Activated T-helper 17 cell treated with anti-CD3 and anti-CD28 coated beads, Interleukin-2, amount 50 U/mL, for 72 hours (primary cell): Measurements from ENCODE around the gene ZNF436. TPM values are rescaled to one million over a fixed set of nuclear protein-coding genes. Genes with fewer than 3 reads are reported as not detected.
"Not testable (repeated sequence)": the region's sequence is repeated elsewhere in the genome, so short reads cannot be mapped to it uniquely, and the experiment has no call there.

Source experiments
- ATAC-seq: fragments of 150-1000 bp; cut with Tn5 transposase; replicated peaks from 2 replicates; pipeline ENCODE4 v1.10.0; 2021; ENCODE audit warnings: mild to moderate bottlenecking, moderate library complexity
- H3K27ac Mint-ChIP-seq: one replicate; pipeline ENCODE4 v1.8.0; 2022; ENCODE audit warnings: mixed read lengths
- H3K27me3 Mint-ChIP-seq: one replicate; pipeline ENCODE4 v1.8.0; 2022; ENCODE audit warnings: mixed read lengths
- H3K36me3 Mint-ChIP-seq: one replicate; pipeline ENCODE4 v1.8.0; 2022; ENCODE audit warnings: low read depth, mild to moderate bottlenecking, mixed read lengths
- H3K4me1 Mint-ChIP-seq: one replicate; pipeline ENCODE4 v1.8.0; 2022; ENCODE audit warnings: mixed read lengths
- H3K4me3 Mint-ChIP-seq: one replicate; pipeline ENCODE4 v1.8.0; 2022; ENCODE audit warnings: mild to moderate bottlenecking, mixed read lengths
- H3K9me3 Mint-ChIP-seq: one replicate; pipeline ENCODE4 v1.8.0; 2022; ENCODE audit warnings: mixed read lengths
- total RNA-seq, 2 donors: library from RNA; stranded (reverse); gene quantifications; one replicate each; pipeline ENCODE4 v1.2.3, GENCODE V29; 2022

ZNF436 gene
- total RNA-seq, 2 donors from 2014 or later = 4.7 to 10.7 TPM

GRCh38 chr1:23380719-23381118 is 11.1 kb upstream of the ZNF436 start:
- ATAC-seq = no peak
- H3K27ac Mint-ChIP-seq = no peak overlapping the region
- H3K9me3 Mint-ChIP-seq = no peaks in the 10 kb centered on the region
- no peaks in the 10 kb centered on the region for H3K27me3 Mint-ChIP-seq
- no peaks in the 10 kb centered on the region for H3K4me1 Mint-ChIP-seq
- H3K4me3 Mint-ChIP-seq = no peak overlapping the region
- H3K36me3 Mint-ChIP-seq = no peaks in the 10 kb centered on the region

DNA sequence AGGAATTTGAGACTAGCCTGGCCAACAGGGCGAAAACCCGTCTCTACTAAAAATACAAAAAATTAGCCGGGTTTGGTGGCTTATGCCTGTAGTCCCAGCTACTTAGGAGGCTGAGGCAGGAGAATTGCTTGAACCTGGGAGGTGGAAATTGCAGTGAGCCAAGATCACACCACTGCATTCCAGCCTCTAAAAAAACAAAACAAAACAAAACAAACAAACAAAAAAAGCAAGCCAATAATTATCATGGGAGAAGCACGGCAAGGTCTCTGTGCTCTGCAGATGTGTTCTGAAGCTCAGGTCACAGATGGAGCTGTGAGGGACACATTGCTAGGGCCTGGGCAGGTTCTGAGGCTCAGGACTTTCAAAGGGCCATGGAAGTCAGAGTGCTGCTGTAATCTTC is 10.6 kb upstream of the ZNF436 start:
- not testable (repeated sequence) for H3K9me3 Mint-ChIP-seq, H3K4me3 Mint-ChIP-seq, H3K27me3 Mint-ChIP-seq, H3K4me1 Mint-ChIP-seq, H3K36me3 Mint-ChIP-seq, H3K27ac Mint-ChIP-seq, ATAC-seq

DNA sequence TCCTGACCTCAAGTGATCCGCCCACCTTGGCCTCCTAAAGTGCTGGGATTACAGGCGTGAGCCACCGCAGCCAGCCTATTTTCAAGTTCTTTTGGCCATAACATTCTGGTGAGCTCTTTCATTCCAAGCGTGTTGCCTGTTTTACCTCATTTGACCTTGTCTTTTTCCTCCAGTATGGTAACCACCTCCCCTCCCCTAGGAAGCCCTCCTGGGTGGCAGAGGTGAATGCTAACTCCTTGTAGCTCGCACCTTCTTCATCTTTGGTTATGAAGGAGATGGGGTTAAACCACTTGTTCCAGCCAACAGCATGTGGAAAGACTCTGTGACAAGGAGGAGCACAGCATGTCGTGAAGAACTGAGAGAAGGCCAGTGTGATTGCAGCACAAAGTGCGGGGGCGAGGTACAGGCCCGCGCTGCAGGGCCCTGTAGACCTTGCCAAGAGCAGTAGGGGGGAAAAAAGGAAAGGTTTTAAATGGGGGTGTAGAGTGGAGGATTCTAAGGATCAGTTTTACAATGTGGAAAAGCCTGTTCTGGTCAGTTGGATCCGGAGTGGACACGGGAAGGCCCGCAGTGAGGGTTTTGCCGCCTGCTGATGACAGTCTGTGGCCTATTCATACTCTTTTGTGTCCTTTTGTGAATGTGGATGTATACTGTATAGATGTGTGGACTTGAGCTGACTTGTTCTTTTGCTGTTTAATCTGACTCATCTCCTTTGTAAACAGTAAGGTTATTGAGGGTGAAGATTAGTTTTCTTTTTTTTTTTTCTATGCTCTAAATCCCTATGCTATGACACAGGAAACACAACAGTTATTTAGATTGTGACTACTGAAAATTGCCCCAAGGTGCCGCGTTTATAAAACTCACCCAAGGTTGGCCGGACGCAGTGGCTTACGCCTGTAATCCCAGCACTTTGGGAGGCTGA is 7.5 kb upstream of the ZNF436 start:
- H3K36me3 Mint-ChIP-seq = no peaks in the 10 kb centered on the region
- no peak overlapping the region for H3K4me3 Mint-ChIP-seq
- H3K27ac Mint-ChIP-seq = no peak overlapping the region
- H3K9me3 Mint-ChIP-seq = no peaks in the 10 kb centered on the region
- H3K4me1 Mint-ChIP-seq = no peaks in the 10 kb centered on the region
- ATAC-seq = no peak
- no peaks in the 10 kb centered on the region for H3K27me3 Mint-ChIP-seq

DNA sequence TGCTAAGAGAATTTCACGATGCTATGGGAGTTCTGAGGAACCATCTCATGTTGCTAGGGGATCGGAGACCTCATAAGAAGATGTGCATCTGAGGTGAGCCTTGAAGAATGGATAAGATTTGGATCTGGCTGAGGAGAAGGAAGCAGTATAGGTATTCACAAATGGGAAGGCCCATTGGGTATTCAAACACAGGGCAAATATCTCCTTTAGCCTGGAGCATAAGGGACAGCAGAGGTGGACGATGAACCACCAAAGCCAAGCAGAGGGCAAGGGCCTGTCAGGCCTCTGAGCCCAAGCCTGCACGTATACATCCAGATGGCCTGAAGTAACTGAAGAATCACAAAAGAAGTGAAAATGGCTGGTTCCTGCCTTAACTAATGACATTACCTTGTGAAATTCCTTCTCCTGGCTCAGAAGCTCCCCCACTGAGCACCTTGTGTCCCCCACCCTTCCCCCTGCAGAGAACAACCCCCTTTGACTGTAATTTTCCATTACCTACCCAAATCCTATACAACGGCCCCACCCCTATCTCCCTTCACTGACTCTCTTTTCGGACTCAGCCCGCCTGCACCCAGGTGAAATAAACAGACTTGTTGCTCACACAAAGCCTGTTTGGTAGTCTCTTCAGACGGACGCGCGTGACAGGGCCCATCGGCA is 4.6 kb upstream of the ZNF436 start:
- not testable (repeated sequence) for ATAC-seq, H3K4me3 Mint-ChIP-seq, H3K36me3 Mint-ChIP-seq, H3K4me1 Mint-ChIP-seq, H3K9me3 Mint-ChIP-seq, H3K27me3 Mint-ChIP-seq
- peak overlapping the region; percentile 55 for H3K27ac Mint-ChIP-seq

DNA sequence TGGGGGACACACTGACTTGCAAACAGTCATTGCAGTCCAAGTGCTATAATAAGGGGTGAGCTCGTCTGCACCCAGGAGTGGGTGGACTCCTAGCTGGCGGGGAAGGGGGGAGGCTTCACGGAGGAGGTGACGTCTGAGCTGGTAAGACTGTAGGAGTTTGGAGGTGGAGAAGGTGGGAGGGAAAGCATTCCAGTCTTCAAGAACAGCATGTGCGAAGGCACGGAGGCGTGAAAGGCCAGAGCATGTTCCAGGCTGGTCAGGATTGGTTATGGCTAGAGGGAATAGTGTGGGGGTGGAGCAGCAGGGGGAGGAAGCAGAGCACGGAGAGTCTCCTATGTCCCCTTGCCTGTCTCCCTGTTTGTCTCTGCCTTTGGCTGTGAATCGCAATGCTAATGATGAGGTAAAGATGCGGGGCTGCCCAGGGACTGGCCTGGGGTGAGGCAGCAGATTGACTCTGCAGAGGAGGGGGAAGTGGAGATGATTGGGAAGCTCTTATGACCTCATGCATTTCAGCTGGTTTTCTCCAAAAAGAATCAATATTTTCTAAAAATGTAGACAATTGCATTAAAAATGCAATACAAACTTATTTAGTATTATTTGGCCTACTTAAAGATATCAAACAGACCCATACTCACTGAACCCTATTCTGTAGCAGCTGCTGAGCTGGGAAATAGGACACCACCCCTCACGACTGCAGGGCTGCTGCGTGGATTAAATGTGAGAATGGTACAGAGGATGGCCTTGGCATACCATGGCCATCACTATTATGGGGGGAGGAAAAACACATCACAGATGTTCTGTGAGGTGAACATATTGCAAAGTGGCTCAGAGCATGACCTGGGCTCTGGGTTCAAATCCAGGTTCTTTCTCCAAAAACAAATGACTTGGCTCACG is 2.6 kb upstream of the ZNF436 start:
- ATAC-seq = no peak
- Mint-ChIP-seq H3K27me3 (no peaks in the 10 kb centered on the region), H3K27ac (no peak overlapping the region), H3K4me3 (no peak overlapping the region), H3K36me3 (peaks cover 13% of the 10 kb centered on the region), H3K4me1 (peaks cover 9% of the 10 kb centered on the region), H3K9me3 (no peaks in the 10 kb centered on the region)

GRCh38 chr1:23370709-23371584 is 1.3 kb upstream of the ZNF436 start:
- Mint-ChIP-seq H3K36me3 (peaks cover 26% of the 10 kb centered on the region), H3K4me3 (peak overlapping the region; percentile 89), H3K27me3 (no peaks in the 10 kb centered on the region), H3K27ac (no peak overlapping the region), H3K4me1 (peaks cover 16% of the 10 kb centered on the region), H3K9me3 (no peaks in the 10 kb centered on the region)
- ATAC-seq = no peak

DNA sequence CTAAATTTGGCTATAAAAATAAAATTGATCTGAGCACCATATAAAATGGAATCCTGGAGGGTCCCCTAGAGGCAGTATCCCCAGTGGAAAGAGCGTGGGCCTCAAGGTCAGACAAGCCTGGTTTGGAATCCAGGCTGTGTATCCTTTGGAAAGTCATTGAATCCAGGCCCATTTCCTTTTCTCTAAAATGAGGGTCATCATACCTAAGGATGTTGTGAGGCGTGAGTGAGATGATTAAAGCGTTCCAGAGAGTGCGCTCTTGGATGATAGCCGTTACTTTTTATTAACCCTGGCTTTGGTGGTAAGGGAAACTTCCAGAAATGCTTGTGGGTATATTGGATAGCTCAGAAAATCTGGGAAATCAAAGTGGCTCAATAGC is 683 bp upstream of the ZNF436 start:
- H3K4me3 Mint-ChIP-seq = peak overlapping the region; percentile 89
- peak overlapping the region; percentile 96 for H3K27ac Mint-ChIP-seq

DNA sequence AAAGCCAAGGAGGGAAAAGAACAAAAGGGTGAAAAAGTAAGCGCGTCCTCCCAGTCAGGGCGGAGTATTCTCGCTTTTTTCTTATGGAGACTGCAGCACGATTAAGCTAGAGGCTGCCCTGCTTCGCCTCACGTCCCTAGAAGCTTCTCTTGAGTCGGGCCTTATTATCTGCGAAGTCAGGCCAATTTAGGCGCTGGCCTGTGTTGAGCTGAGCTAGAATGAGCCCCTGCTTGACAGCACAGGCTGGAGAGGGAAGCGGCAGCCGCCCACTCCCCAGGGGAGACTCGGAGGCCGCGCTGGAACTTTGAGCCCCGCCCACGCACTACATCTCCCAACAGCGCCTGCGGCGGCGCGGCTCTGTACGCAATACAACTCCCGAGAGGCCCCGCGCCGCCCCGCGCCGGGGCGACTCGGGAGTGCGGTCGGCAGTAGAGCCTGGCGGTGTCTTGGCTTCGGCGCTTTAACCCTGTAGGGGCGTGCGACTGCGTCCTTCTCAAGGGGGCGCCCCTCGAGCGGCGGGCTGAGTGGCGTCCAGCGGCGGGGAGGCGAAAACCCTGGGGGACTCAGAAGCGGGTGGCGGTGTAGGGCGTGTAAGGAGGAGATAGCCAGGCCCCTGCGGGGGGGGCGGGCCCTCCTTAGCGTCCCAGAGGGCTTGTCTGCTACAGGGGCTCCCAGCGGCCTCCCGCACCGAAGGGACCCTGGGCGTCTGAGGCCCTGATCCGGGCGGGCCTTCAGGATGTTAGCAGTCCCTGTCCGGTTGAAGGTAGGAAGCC is 888 bp downstream of the ZNF436 start:
- Mint-ChIP-seq H3K4me3 (peak overlapping the region; percentile 89), H3K27me3 (no peaks in the 10 kb centered on the region), H3K27ac (peak overlapping the region; percentile 96), H3K4me1 (peaks cover 16% of the 10 kb centered on the region), H3K36me3 (peaks cover 43% of the 10 kb centered on the region), H3K9me3 (no peaks in the 10 kb centered on the region)
- peak; percentile 78 for ATAC-seq

More for the DNA sequence above, 683 bp upstream of the ZNF436 start:
- Mint-ChIP-seq H3K4me1 (peaks cover 16% of the 10 kb centered on the region), H3K27me3 (no peaks in the 10 kb centered on the region), H3K36me3 (peaks cover 30% of the 10 kb centered on the region), H3K9me3 (no peaks in the 10 kb centered on the region)
- ATAC-seq = no peak

GRCh38 chr1:23367791-23368561 is 1.7 kb downstream of the ZNF436 start:
- H3K4me3 Mint-ChIP-seq = peak overlapping the region; percentile 89
- ATAC-seq = peak; percentile 95
- H3K9me3 Mint-ChIP-seq = peaks cover 1% of the 10 kb centered on the region
- peaks cover 16% of the 10 kb centered on the region for H3K4me1 Mint-ChIP-seq
- no peaks in the 10 kb centered on the region for H3K27me3 Mint-ChIP-seq
- H3K36me3 Mint-ChIP-seq = peaks cover 51% of the 10 kb centered on the region
- H3K27ac Mint-ChIP-seq = peak overlapping the region; percentile 96

DNA sequence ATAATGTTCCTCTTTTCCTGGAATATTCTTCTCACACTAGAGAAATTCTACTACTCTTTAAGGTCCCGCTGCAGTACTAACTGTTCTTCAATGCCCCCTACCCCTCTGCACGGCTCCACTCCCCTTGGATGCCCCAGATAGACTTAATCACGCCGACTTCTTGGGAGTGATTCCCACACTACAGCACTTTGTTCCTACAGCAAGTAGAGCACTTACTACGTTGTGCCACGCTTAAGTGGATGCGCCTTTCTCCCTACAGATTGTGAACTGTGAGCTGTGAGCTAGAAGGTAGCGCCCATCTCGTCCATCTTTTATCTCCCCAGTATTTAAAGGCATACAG is 2.2 kb downstream of the ZNF436 start:
- peaks cover 16% of the 10 kb centered on the region for H3K4me1 Mint-ChIP-seq
- H3K36me3 Mint-ChIP-seq = peaks cover 56% of the 10 kb centered on the region
- ATAC-seq = no peak
- peak overlapping the region; percentile 89 for H3K4me3 Mint-ChIP-seq
- peaks cover 7% of the 10 kb centered on the region for H3K9me3 Mint-ChIP-seq
- H3K27me3 Mint-ChIP-seq = no peaks in the 10 kb centered on the region
- H3K27ac Mint-ChIP-seq = peak overlapping the region; percentile 96

DNA sequence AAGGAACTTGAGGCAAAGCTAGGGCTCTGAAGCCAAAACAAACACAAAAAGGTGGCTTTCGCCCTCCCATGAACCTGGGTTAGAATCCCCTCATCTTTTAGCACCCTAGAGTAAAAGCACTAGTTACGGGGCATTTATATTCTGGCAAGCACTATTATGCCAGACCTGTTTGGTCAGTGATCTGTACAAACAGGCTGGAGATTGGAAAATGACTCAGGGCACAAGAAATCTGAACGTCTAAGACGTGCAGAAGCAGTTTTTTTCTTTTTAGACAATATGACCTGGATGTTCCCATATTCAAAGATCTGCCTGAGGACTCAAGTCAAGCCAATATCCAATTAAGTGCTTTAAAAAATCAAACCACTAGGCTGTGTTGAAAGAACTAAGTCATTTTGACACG is 3.0 kb downstream of the ZNF436 start:
- Mint-ChIP-seq H3K9me3 (peaks cover 12% of the 10 kb centered on the region), H3K4me3 (peak overlapping the region; percentile 89), H3K27ac (no peak overlapping the region), H3K36me3 (peaks cover 65% of the 10 kb centered on the region), H3K27me3 (no peaks in the 10 kb centered on the region), H3K4me1 (peaks cover 16% of the 10 kb centered on the region)
- no peak for ATAC-seq

GRCh38 chr1:23366146-23366545 is 3.5 kb downstream of the ZNF436 start:
- Mint-ChIP-seq H3K36me3 (peaks cover 69% of the 10 kb centered on the region), H3K27ac (no peak overlapping the region), H3K4me3 (peak overlapping the region; percentile 89), H3K27me3 (no peaks in the 10 kb centered on the region), H3K9me3 (peaks cover 12% of the 10 kb centered on the region), H3K4me1 (peaks cover 16% of the 10 kb centered on the region)
- no peak for ATAC-seq
